Progenitor cell of endocrine pancreas (in vitro differentiated cells): ENCODE data around the gene TNFRSF9. TPM values are rescaled to one million over a fixed set of nuclear protein-coding genes. Genes with fewer than 3 reads are reported as not detected.

ENCODE experiments used
- DNase-seq: peaks from one replicate; pipeline ENCODE4 v3.0.0; 2021; ENCODE audit warnings: low spot score; ENCODE audit not compliant: unreplicated experiment
- H3K27ac Mint-ChIP-seq: 2 replicates; pipeline ENCODE4 v1.8.0; 2021; ENCODE audit warnings: mild to moderate bottlenecking, moderate library complexity, mixed read lengths
- H3K27me3 Mint-ChIP-seq: 2 replicates; pipeline ENCODE4 v1.8.0; 2021; ENCODE audit warnings: mixed read lengths
- H3K36me3 Mint-ChIP-seq: 2 replicates; pipeline ENCODE4 v1.8.0; 2022; ENCODE audit warnings: mixed read lengths; ENCODE audit not compliant: insufficient read depth
- H3K4me1 Mint-ChIP-seq: 2 replicates; pipeline ENCODE4 v1.8.0; 2021; ENCODE audit warnings: low read depth, mixed read lengths
- H3K4me3 Mint-ChIP-seq: 2 replicates; pipeline ENCODE4 v1.8.0; 2021; ENCODE audit warnings: low read depth, mild to moderate bottlenecking, moderate library complexity, mixed read lengths
- H3K9me3 Mint-ChIP-seq: 2 replicates; pipeline ENCODE4 v1.8.0; 2021; ENCODE audit warnings: low read depth, mixed read lengths
- CTCF ChIP-seq: fragments of 200-600 bp; sonication (generic); IDR thresholded peaks from one replicate; pipeline ENCODE4 v1.5.0; 2021; ENCODE audit warnings: antibody characterized with exemption, mild to moderate bottlenecking; ENCODE audit not compliant: unreplicated experiment
- total RNA-seq: library from RNA; stranded (reverse); gene quantifications from 2 replicates; pipeline ENCODE4 v1.2.1, GENCODE V29; 2021

Gene TNFRSF9
- total RNA-seq, 1 donor from 2014 or later = 0.60 TPM

GRCh38 chr1:7879228-7879627, 61.4 kb downstream of the TNFRSF9 start:
- no peaks in the 10 kb centered on the region for H3K27me3 Mint-ChIP-seq
- H3K4me3 Mint-ChIP-seq = no peak overlapping the region
- DNase-seq = no peak
- TF ChIP-seq CTCF = peak; percentile 23
- H3K36me3 Mint-ChIP-seq = no peaks in the 10 kb centered on the region
- no peaks in the 10 kb centered on the region for H3K4me1 Mint-ChIP-seq
- H3K9me3 Mint-ChIP-seq = peaks cover 10% of the 10 kb centered on the region
- H3K27ac Mint-ChIP-seq = peak overlapping the region; percentile 1

- Mint-ChIP-seq H3K4me1 (no peaks in the 10 kb centered on the region), H3K9me3 (peaks cover 10% of the 10 kb centered on the region), H3K27me3 (no peaks in the 10 kb centered on the region), H3K27ac (no peak overlapping the region), H3K36me3 (no peaks in the 10 kb centered on the region), H3K4me3 (no peak overlapping the region)
- TF ChIP-seq CTCF = no peak
- no peak for DNase-seq
Measured at GRCh38 chr1:7878027-7878426, 62.6 kb downstream of the TNFRSF9 start.

GRCh38 chr1:7873801-7874795, 66.5 kb downstream of the TNFRSF9 start:
- DNase-seq = no peak
- H3K27ac Mint-ChIP-seq = no peak overlapping the region
- H3K4me1 Mint-ChIP-seq = no peaks in the 10 kb centered on the region
- H3K9me3 Mint-ChIP-seq = peaks cover 10% of the 10 kb centered on the region
- no peaks in the 10 kb centered on the region for H3K36me3 Mint-ChIP-seq
- no peaks in the 10 kb centered on the region for H3K27me3 Mint-ChIP-seq
- H3K4me3 Mint-ChIP-seq = no peak overlapping the region
- no peak for TF ChIP-seq CTCF

GRCh38 chr1:7871136-7871535, 69.5 kb downstream of the TNFRSF9 start:
- Mint-ChIP-seq H3K9me3 (no peaks in the 10 kb centered on the region), H3K27me3 (no peaks in the 10 kb centered on the region), H3K27ac (no peak overlapping the region), H3K36me3 (no peaks in the 10 kb centered on the region), H3K4me3 (no peak overlapping the region), H3K4me1 (no peaks in the 10 kb centered on the region)
- no peak for TF ChIP-seq CTCF
- DNase-seq = no peak

GRCh38 chr1:7869136-7869920, 71.3 kb downstream of the TNFRSF9 start:
- Mint-ChIP-seq H3K27me3 (no peaks in the 10 kb centered on the region), H3K9me3 (no peaks in the 10 kb centered on the region), H3K36me3 (no peaks in the 10 kb centered on the region), H3K27ac (no peak overlapping the region), H3K4me1 (no peaks in the 10 kb centered on the region), H3K4me3 (no peak overlapping the region)
- DNase-seq = no peak
- no peak for TF ChIP-seq CTCF
